GM23338 (cell line): ENCODE measurements around the gene TYW3. TPM values are rescaled to one million over a fixed set of nuclear protein-coding genes. Genes with fewer than 3 reads are reported as not detected.
"Not testable (repeated sequence)": the region's sequence is repeated elsewhere in the genome, so short reads cannot be mapped to it uniquely, and the experiment has no call there.

Experiments
- ATAC-seq: fragments of 200-7000 bp; cut with Tn5 transposase; 3 replicates; pipeline ENCODE4 v1.9.1; 2020
- DNase-seq: peaks from one replicate; pipeline ENCODE4 v3.0.0-alpha.2; 2015; ENCODE audit warnings: low spot score
- H2AFZ ChIP-seq: fragments of 200-600 bp; sonication (generic); 2 replicates; pipeline ENCODE4 v1.8.0; 2016; ENCODE audit warnings: antibody characterized with exemption, mild to moderate bottlenecking, moderate library complexity
- H3F3A ChIP-seq: fragments of 200-600 bp; sonication (generic); replicated peaks from 2 replicates; pipeline ENCODE4 v1.8.0; 2017; ENCODE audit warnings: antibody characterized with exemption, mixed run types, low read depth
- H3K27ac ChIP-seq: fragments of 200-600 bp; sonication (generic); 2 replicates; pipeline ENCODE4 v1.6.1; 2016; ENCODE audit warnings: low read depth
- H3K27me3 ChIP-seq: fragments of 200-600 bp; sonication (generic); 2 replicates; pipeline ENCODE4 v1.8.0; 2016; ENCODE audit warnings: mild to moderate bottlenecking, mixed run types, moderate library complexity; ENCODE audit not compliant: insufficient read depth
- H3K36me3 ChIP-seq: fragments of 200-600 bp; sonication (generic); 2 replicates; pipeline ENCODE4 v1.8.0; 2016; ENCODE audit warnings: mild to moderate bottlenecking; ENCODE audit not compliant: insufficient read depth
- H3K4me1 ChIP-seq: fragments of 200-600 bp; sonication (generic); 2 replicates; pipeline ENCODE4 v1.8.0; 2016; ENCODE audit warnings: mild to moderate bottlenecking, moderate library complexity; ENCODE audit not compliant: insufficient read depth
- H3K4me2 ChIP-seq: fragments of 200-600 bp; sonication (generic); 2 replicates; pipeline ENCODE4 v1.7.1; 2017; ENCODE audit warnings: mixed run types
- H3K4me3 ChIP-seq: fragments of 200-600 bp; sonication (generic); 2 replicates; pipeline ENCODE4 v1.6.1; 2016; ENCODE audit warnings: mixed run types
- H3K79me2 ChIP-seq: fragments of 200-600 bp; sonication (generic); replicated peaks from 2 replicates; pipeline ENCODE4 v1.8.0; 2017; ENCODE audit warnings: mild to moderate bottlenecking; ENCODE audit not compliant: insufficient read depth
- H3K9me2 ChIP-seq: fragments of 200-600 bp; sonication (generic); 2 replicates; pipeline ENCODE4 v1.8.0; 2017; ENCODE audit not compliant: insufficient read depth
- H4K20me1 ChIP-seq: fragments of 200-600 bp; sonication (generic); replicated peaks from 2 replicates; pipeline ENCODE4 v1.8.0; 2017; ENCODE audit warnings: mild to moderate bottlenecking; ENCODE audit not compliant: insufficient read depth
- H3K27ac Mint-ChIP-seq: 2 replicates; pipeline ENCODE4 v1.8.0; 2020; ENCODE audit warnings: inconsistent platforms, mild to moderate bottlenecking, moderate library complexity, mixed read lengths
- H3K27me3 Mint-ChIP-seq: 3 replicates; pipeline ENCODE4 v1.8.0; 2022; ENCODE audit warnings: low read depth, mild to moderate bottlenecking, moderate library complexity, mixed read lengths, inconsistent platforms; ENCODE audit not compliant: insufficient read depth, poor library complexity
- H3K36me3 Mint-ChIP-seq: 3 replicates; pipeline ENCODE4 v1.8.0; 2021; ENCODE audit warnings: low read depth, mild to moderate bottlenecking, inconsistent platforms, moderate library complexity, mixed read lengths
- H3K4me1 Mint-ChIP-seq: 3 replicates; pipeline ENCODE4 v1.8.0; 2020; ENCODE audit warnings: mild to moderate bottlenecking, inconsistent platforms, mixed read lengths
- H3K4me3 Mint-ChIP-seq: 3 replicates; pipeline ENCODE4 v1.8.0; 2021; ENCODE audit warnings: moderate library complexity, mild to moderate bottlenecking, inconsistent platforms, mixed read lengths
- H3K9me3 Mint-ChIP-seq: 3 replicates; pipeline ENCODE4 v1.8.0; 2020; ENCODE audit warnings: moderate library complexity, mild to moderate bottlenecking, inconsistent platforms, mixed read lengths
- ETS1 ChIP-seq: IDR thresholded peaks from 2 replicates; pipeline ENCODE4 v1.6.1; 2016; ENCODE audit warnings: antibody characterized with exemption
- EZH2 ChIP-seq: fragments of 200-600 bp; sonication (generic); IDR thresholded peaks from one replicate; pipeline ENCODE4 v1.8.0; 2017; ENCODE audit warnings: antibody characterized with exemption, mild to moderate bottlenecking, low read depth; ENCODE audit not compliant: unreplicated experiment
- POLR2AphosphoS5 ChIP-seq: IDR thresholded peaks from 2 replicates; pipeline ENCODE4 v1.6.1; 2016; ENCODE audit warnings: antibody characterized with exemption, low read depth
- STAT1 ChIP-seq: IDR thresholded peaks from one replicate; pipeline ENCODE4 v1.6.1; 2016; ENCODE audit warnings: antibody characterized with exemption; ENCODE audit not compliant: unreplicated experiment
- ZNF114 ChIP-seq: fragments of 250-450 bp; sonication (Bioruptor Pico); IDR thresholded peaks from 2 replicates; pipeline ENCODE4 v1.5.0; 2020; ENCODE audit warnings: mild to moderate bottlenecking, moderate library complexity
- polyA plus RNA-seq: library from polyadenylated mRNA; unstranded; fragments of >200 nt; fragmentation: Nextera tagmentation; extraction: Ambion mirVana; gene quantifications from 2 replicates; pipeline ENCODE4 v1.2.1, GENCODE V29; 2016
- total RNA-seq: library from RNA; depleted of rRNA; stranded (reverse); fragments of >200 nt; shearing (Covaris generic); gene quantifications from 2 replicates; pipeline ENCODE4 v1.2.3, GENCODE V29; 2014
- TF ChIP-seq, protein P1 (sequence below), 2 experiments: fragments of 200-600 bp in 1 of 2; sonication (generic) in 1 of 2; conservative IDR thresholded peaks; 2 replicates each; pipeline versions ENCODE4 v1.5.1 to v1.6.1; 2016 to 2017; ENCODE audit warnings: antibody characterized with exemption in 2 of 2, low read depth in 2 of 2, mild to moderate bottlenecking in 2 of 2, moderate library complexity in 1 of 2

TYW3 gene
- total and polyA plus RNA-seq, 2 experiments from 2014 or later = 29.6 to 66.8 TPM

DNA sequence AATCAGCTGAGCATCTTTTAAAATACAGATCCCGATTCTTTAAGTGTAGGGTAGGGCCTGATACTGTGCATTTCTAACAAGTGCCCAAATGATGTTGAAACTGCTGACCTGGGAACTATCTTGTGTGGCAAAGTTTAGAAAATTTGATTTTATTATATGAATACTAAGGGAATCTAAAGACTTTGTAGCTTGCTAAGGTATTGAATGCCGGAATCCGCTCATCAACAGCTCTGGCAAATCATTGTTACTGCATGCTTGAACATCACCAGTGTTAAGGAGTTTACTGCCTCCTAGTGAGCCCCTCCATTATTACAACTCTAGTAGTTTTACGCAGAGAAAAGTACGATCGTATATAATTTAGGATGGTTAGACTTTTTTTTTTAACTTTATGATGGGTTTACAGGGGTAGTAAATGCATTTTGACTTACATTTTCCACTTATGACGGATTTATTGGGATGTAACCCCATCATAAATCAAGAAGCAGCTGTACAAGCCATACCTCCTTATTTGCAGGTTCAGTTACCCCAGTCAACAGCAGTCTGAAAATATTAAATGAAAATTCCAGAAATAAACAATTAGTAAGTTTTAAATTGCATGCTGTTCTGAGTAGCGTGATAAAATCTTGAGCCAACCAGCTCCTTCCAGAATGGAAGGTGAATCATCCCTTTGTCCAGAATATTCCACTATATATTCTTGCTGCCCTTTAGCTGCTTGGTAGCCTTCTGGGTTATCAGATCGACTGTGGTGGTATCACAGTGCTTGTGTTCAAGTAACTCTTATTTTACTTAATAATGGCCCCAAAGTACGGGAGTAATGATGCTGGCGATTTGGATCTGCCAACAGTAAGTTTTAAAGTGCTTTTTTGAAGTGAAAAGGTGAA is 892 bp downstream of the TYW3 start:
- H2AFZ ChIP-seq = peak overlapping the region; percentile 5; the same call in 1 of the 2 replicates
- H3K27ac ChIP-seq = peak overlapping the region; percentile 96
- peaks cover 24% of the 10 kb centered on the region for H3K4me1 Mint-ChIP-seq
- peaks cover 10% of the 10 kb centered on the region; the same call in 1 of the 2 replicates for H3K36me3 ChIP-seq
- peak overlapping the region; percentile 75 for H3K4me2 ChIP-seq
- ATAC-seq (peak; percentile 64), DNase-seq (peak; percentile 88)
- peaks cover 29% of the 10 kb centered on the region for H3K36me3 Mint-ChIP-seq
- peak overlapping the region; percentile 59 for H3K4me3 ChIP-seq
- peaks cover 4% of the 10 kb centered on the region; the same call in 1 of the 3 replicates for H3K9me3 Mint-ChIP-seq
- no peaks in the 10 kb centered on the region for H3K9me2 ChIP-seq
- H3K4me3 Mint-ChIP-seq = peak overlapping the region; percentile 88
- no peaks in the 10 kb centered on the region for H3F3A ChIP-seq
- no peaks in the 10 kb centered on the region for H3K27me3 ChIP-seq
- H3K79me2 ChIP-seq = peaks cover 42% of the 10 kb centered on the region
- peaks cover 23% of the 10 kb centered on the region for H3K4me1 ChIP-seq
- peaks cover 2% of the 10 kb centered on the region for H3K27me3 Mint-ChIP-seq
- peak overlapping the region; percentile 99 for H3K27ac Mint-ChIP-seq
- H4K20me1 ChIP-seq = no peaks in the 10 kb centered on the region
- TF ChIP-seq POLR2AphosphoS5 = no peak
- no peak for TF ChIP-seq EZH2
- TF ChIP-seq ETS1 = no peak
- TF ChIP-seq, protein P1, sequence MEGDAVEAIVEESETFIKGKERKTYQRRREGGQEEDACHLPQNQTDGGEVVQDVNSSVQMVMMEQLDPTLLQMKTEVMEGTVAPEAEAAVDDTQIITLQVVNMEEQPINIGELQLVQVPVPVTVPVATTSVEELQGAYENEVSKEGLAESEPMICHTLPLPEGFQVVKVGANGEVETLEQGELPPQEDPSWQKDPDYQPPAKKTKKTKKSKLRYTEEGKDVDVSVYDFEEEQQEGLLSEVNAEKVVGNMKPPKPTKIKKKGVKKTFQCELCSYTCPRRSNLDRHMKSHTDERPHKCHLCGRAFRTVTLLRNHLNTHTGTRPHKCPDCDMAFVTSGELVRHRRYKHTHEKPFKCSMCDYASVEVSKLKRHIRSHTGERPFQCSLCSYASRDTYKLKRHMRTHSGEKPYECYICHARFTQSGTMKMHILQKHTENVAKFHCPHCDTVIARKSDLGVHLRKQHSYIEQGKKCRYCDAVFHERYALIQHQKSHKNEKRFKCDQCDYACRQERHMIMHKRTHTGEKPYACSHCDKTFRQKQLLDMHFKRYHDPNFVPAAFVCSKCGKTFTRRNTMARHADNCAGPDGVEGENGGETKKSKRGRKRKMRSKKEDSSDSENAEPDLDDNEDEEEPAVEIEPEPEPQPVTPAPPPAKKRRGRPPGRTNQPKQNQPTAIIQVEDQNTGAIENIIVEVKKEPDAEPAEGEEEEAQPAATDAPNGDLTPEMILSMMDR (conservative IDR thresholded peaks at IDR 0.05; ENCODE audit: low read depth in 2 of 2) = peak; percentile 72 to 76

- DNase-seq (no peak), ATAC-seq (no peak)
- peaks cover 24% of the 10 kb centered on the region for H3K79me2 ChIP-seq
- H3K27me3 ChIP-seq = no peaks in the 10 kb centered on the region
- peaks cover 5% of the 10 kb centered on the region; the same call in 1 of the 2 replicates for H3K4me1 ChIP-seq
- H3K4me3 ChIP-seq = no peak overlapping the region
- H3F3A ChIP-seq = no peaks in the 10 kb centered on the region
- H3K27ac ChIP-seq = no peak overlapping the region
- H3K4me2 ChIP-seq = no peak overlapping the region
- TF ChIP-seq ZNF114 (CRISPR knock-in tag) = no peak
- no peak for TF ChIP-seq EZH2
- TF ChIP-seq, protein P1 (conservative IDR thresholded peaks at IDR 0.05; ENCODE audit: low read depth in 2 of 2) = no peak
- no peak for TF ChIP-seq STAT1
- H3K9me2 ChIP-seq = no peaks in the 10 kb centered on the region
- peaks cover 54% of the 10 kb centered on the region for H3K36me3 Mint-ChIP-seq
- H3K4me1 Mint-ChIP-seq = peaks cover 5% of the 10 kb centered on the region; the same call in 2 of the 3 replicates
- peaks cover 19% of the 10 kb centered on the region for H3K9me3 Mint-ChIP-seq
- H3K4me3 Mint-ChIP-seq = no peak overlapping the region
- H3K27ac Mint-ChIP-seq = no peak overlapping the region
- H2AFZ ChIP-seq = no peak overlapping the region
- no peaks in the 10 kb centered on the region for H4K20me1 ChIP-seq
- H3K36me3 ChIP-seq = peaks cover 18% of the 10 kb centered on the region
- H3K27me3 Mint-ChIP-seq = no peaks in the 10 kb centered on the region
These were observed 4.4 kb downstream of the TYW3 start for GRCh38 chr1:74737333-74737732.

DNA sequence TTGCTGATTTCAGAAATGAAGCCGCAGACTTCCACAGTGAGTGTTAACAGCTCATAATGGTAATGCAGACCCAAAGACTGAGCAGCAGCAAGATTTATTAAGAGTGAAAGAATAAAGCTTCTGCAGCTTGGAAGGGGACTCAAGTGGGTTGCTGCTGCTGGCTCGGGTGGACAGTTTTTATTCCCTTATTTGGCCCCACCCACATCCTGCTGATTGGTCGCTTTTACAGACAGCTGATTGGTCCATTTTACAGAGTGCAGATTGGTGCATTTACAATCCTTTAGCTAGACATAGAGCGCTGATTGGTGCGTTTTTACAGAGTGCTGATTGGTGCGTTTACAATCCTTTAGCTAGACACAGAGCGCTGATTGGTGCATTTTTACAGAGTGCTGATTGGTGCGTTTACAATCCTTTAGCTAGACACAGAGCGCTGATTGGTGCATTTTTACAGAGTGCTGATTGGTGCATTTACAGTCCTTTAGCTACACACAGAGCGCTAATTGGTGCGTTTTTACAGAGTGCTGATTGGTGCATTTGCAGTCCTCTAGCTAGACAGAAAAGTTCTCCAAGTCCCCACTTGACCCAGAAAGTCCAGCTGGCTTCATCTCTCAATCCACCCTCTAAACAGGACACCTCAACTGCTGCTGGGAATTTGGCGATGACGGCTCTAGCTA is 7.5 kb downstream of the TYW3 start:
- H3K27ac Mint-ChIP-seq, H2AFZ ChIP-seq, H3K27ac ChIP-seq, H3K4me2 ChIP-seq, H3K27me3 Mint-ChIP-seq, H3K4me3 ChIP-seq, ATAC-seq, H4K20me1 ChIP-seq, DNase-seq, H3K27me3 ChIP-seq, H3K4me1 Mint-ChIP-seq, H3K4me3 Mint-ChIP-seq, H3K9me2 ChIP-seq, H3K4me1 ChIP-seq, H3F3A ChIP-seq: not testable (repeated sequence)
- H3K36me3 Mint-ChIP-seq = peaks cover 83% of the 10 kb centered on the region
- H3K9me3 Mint-ChIP-seq = peaks cover 37% of the 10 kb centered on the region
- Histone ChIP-seq H3K79me2 (peaks cover 14% of the 10 kb centered on the region), H3K36me3 (peaks cover 32% of the 10 kb centered on the region)

DNA sequence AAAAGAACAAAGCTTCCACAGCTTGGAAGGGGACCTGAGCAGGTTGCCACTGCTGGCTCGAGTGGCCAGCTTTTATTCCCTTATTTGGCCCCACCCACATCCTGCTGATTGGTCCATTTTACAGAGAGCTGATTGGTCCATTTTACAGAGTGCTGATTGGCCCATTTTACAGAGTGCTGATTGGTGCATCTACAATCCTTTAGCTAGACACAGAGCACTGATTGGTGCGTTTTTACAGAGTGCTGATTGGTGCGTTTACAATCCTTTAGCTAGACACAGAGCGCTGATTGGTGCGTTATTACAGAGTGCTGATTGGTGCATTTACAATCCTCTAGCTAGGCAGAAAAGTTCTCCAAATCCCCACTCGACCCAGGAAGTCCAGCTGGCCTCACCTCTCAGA is 12.3 kb downstream of the TYW3 start:
- not testable (repeated sequence) for H3K4me2 ChIP-seq, H3K4me1 Mint-ChIP-seq, H3K27me3 Mint-ChIP-seq, H3F3A ChIP-seq, H3K4me1 ChIP-seq, H3K27ac ChIP-seq, H3K27me3 ChIP-seq, H3K4me3 Mint-ChIP-seq, H3K4me3 ChIP-seq, H4K20me1 ChIP-seq, H3K79me2 ChIP-seq, DNase-seq, H3K27ac Mint-ChIP-seq, ATAC-seq, H3K9me2 ChIP-seq, H2AFZ ChIP-seq
- H3K36me3 Mint-ChIP-seq = peaks cover 82% of the 10 kb centered on the region
- peaks cover 14% of the 10 kb centered on the region for H3K36me3 ChIP-seq
- peaks cover 27% of the 10 kb centered on the region for H3K9me3 Mint-ChIP-seq
